Gastroesophageal sphincter (tissue), 4 donors: Measurements from ENCODE around the gene CDH13. TPM values are rescaled to one million over a fixed set of nuclear protein-coding genes. Genes with fewer than 3 reads are reported as not detected.

Experiments
- ATAC-seq: fragments of 150-250 bp; one replicate; pipeline ENCODE4 v1.9.1; 2016; ENCODE audit warnings: mild to moderate bottlenecking, moderate library complexity
- H3K27ac ChIP-seq, 4 donors: fragments of 200-600 bp; sonication (generic) in 3 of 4; 1 replicate in 3 of 4; 2 replicates in 1 of 4; pipeline ENCODE4 v1.5.1; 2016 to 2019
- H3K27me3 ChIP-seq: fragments of 200-600 bp; sonication (generic); one replicate; pipeline ENCODE4 v1.5.1; 2019
- H3K36me3 ChIP-seq, 2 donors: fragments of 200-600 bp; sonication (generic); one replicate each; pipeline ENCODE4 v1.5.1; 2019; ENCODE audit warnings: control low read depth in 1 of 2
- H3K4me1 ChIP-seq, 3 donors: fragments of 200-600 bp; sonication (generic); 1 replicate in 2 of 3; 2 replicates in 1 of 3; pipeline ENCODE4 v1.5.1; 2016 to 2019; ENCODE audit warnings: control low read depth in 2 of 3
- H3K4me3 ChIP-seq, 2 donors: fragments of 200-600 bp; sonication (generic); one replicate each; pipeline ENCODE4 v1.5.1; 2019; ENCODE audit warnings: mild to moderate bottlenecking in 1 of 2, moderate library complexity in 1 of 2
- H3K9me3 ChIP-seq, 3 donors: fragments of 200-600 bp; sonication (generic); one replicate each; pipeline ENCODE4 v1.5.1; 2017 to 2019; ENCODE audit warnings: control low read depth in 2 of 3
- EP300 ChIP-seq: sonication (generic); formaldehyde crosslinking; IDR thresholded peaks from one replicate; pipeline ENCODE4 v1.6.1; 2017; ENCODE audit warnings: antibody characterized with exemption, mild to moderate bottlenecking
- POLR2A ChIP-seq, 2 donors: fragments of 450-650 bp; IDR thresholded peaks; one replicate each; pipeline ENCODE4 v1.6.1; 2017; ENCODE audit warnings: antibody characterized with exemption in 2 of 2, mild to moderate bottlenecking in 2 of 2, moderate library complexity in 1 of 2
- POLR2AphosphoS5 ChIP-seq: sonication (generic); formaldehyde crosslinking; IDR thresholded peaks from one replicate; pipeline ENCODE4 v1.6.1; 2017; ENCODE audit warnings: antibody characterized with exemption
- WGBS, 2 donors: methylation state at CpG; one replicate each; pipeline ENCODE4 v1.1.5; 2018; ENCODE audit warnings: low coverage in 1 of 2; 5-methylcytosine and 5-hydroxymethylcytosine counted together
- total RNA-seq, 4 donors: library from RNA; depleted of rRNA; stranded (reverse); fragments of >200 nt; gene quantifications; one replicate each; pipeline ENCODE4 v1.1.0, GENCODE V29; 2016
- TF ChIP-seq, protein P1 (sequence below), 4 experiments: fragments of 200-600 bp in 2 of 4; fragments of 450-650 bp in 2 of 4; sonication (generic) in 1 of 4; IDR thresholded peaks; one replicate each; pipeline ENCODE4 v1.5.1; 2017 to 2019; ENCODE audit warnings: antibody characterized with exemption in 4 of 4, mild to moderate bottlenecking in 2 of 4, moderate library complexity in 2 of 4

CDH13 gene
- total RNA-seq, 4 donors from 2014 or later = 4.2 to 22.3 (median 11.4) TPM

DNA sequence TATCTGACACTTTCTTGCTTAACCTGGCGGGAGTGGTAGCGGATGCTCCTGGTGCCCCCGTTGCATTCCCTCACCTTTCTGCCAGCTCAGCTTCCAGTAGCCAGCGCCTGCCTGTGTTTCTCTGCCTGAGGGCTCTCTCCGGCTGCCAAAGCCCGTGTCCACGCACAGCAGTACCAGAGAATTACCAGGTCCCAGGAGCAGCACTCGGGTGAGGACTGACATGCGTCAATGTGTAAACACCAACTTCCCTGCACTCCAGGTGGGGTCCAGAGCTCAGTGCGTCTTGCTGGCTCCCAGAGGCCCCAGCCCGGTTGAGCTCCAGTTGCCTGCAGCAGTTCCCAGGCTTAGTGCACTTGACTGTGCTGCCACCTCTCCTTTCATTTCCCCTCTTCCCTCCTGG, 54.8 kb downstream of the CDH13 start:
- TF ChIP-seq EP300 = no peak
- TF ChIP-seq POLR2AphosphoS5 = no peak
- TF ChIP-seq POLR2A (IDR thresholded peaks at IDR 0.05) = no peak
- H3K4me1 ChIP-seq = no peaks in the 10 kb centered on the region
- no peak for ATAC-seq
- H3K27ac ChIP-seq = no peak overlapping the region
- H3K9me3 ChIP-seq = no peaks in the 10 kb centered on the region
- H3K36me3 ChIP-seq = no peaks in the 10 kb centered on the region
- no peak overlapping the region for H3K4me3 ChIP-seq
- no peaks in the 10 kb centered on the region for H3K27me3 ChIP-seq
- 70 to 80% methylated on average over 1 to 11 of the region's 11 CpGs for WGBS, 2 donors

DNA sequence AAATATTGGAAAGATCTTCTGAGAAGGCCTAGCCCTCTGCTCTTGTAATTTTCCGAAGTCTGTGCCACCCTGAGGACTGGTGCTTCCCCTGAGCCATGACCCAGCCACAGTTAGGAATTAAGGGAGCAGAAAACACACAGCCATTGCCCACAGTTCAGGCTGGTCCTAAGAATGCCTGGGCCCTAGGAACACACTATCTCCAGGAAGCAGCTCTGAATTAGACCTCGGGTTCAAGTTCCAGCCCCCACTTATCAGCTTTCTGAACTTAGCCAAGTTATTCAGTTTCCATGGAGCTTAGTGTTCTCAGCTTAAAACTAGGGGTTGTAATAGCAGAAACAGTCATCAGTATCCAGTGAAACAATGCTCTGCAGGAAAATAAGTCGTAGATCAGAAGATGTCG, 56.0 kb downstream of the CDH13 start:
- no peaks in the 10 kb centered on the region for H3K4me1 ChIP-seq
- WGBS, 2 donors = 69 to 93% methylated on average over 3 to 4 of the region's 4 CpGs
- H3K9me3 ChIP-seq = no peaks in the 10 kb centered on the region
- ATAC-seq = no peak
- TF ChIP-seq POLR2A (IDR thresholded peaks at IDR 0.05) (no peak), POLR2AphosphoS5 (no peak)
- no peaks in the 10 kb centered on the region for H3K27me3 ChIP-seq
- no peak overlapping the region for H3K27ac ChIP-seq
- no peak overlapping the region for H3K4me3 ChIP-seq
- no peaks in the 10 kb centered on the region for H3K36me3 ChIP-seq

DNA sequence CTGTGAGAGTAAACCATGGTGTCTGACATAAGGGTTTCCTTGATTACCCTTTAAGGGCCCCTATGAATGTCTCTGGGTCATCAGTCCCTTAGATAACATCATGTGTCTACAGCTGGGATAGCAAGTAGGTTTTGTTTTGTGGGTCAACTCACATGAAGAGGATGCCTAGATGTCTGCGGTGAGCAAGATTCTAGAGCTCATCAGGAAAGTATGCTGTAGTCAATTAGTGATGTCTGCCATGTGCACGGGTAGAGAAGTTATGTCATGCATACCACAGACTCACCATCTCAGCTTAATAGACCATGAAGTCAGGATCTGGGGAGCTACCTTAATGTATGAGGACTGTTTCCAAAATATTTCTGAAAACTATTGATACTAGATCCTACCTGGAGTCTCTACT, 57.5 kb downstream of the CDH13 start:
- H3K27me3 ChIP-seq = no peaks in the 10 kb centered on the region
- H3K27ac ChIP-seq = no peak overlapping the region
- TF ChIP-seq POLR2A (IDR thresholded peaks at IDR 0.05) (no peak), POLR2AphosphoS5 (no peak), EP300 (no peak)
- TF ChIP-seq, protein P1, sequence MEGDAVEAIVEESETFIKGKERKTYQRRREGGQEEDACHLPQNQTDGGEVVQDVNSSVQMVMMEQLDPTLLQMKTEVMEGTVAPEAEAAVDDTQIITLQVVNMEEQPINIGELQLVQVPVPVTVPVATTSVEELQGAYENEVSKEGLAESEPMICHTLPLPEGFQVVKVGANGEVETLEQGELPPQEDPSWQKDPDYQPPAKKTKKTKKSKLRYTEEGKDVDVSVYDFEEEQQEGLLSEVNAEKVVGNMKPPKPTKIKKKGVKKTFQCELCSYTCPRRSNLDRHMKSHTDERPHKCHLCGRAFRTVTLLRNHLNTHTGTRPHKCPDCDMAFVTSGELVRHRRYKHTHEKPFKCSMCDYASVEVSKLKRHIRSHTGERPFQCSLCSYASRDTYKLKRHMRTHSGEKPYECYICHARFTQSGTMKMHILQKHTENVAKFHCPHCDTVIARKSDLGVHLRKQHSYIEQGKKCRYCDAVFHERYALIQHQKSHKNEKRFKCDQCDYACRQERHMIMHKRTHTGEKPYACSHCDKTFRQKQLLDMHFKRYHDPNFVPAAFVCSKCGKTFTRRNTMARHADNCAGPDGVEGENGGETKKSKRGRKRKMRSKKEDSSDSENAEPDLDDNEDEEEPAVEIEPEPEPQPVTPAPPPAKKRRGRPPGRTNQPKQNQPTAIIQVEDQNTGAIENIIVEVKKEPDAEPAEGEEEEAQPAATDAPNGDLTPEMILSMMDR (IDR thresholded peaks at IDR 0.05) = no peak
- no peaks in the 10 kb centered on the region for H3K36me3 ChIP-seq
- 70 to 88% methylated on average over 2 of the region's 2 CpGs for WGBS, 2 donors
- no peak overlapping the region for H3K4me3 ChIP-seq
- no peaks in the 10 kb centered on the region for H3K4me1 ChIP-seq
- no peaks in the 10 kb centered on the region for H3K9me3 ChIP-seq
- ATAC-seq = no peak

DNA sequence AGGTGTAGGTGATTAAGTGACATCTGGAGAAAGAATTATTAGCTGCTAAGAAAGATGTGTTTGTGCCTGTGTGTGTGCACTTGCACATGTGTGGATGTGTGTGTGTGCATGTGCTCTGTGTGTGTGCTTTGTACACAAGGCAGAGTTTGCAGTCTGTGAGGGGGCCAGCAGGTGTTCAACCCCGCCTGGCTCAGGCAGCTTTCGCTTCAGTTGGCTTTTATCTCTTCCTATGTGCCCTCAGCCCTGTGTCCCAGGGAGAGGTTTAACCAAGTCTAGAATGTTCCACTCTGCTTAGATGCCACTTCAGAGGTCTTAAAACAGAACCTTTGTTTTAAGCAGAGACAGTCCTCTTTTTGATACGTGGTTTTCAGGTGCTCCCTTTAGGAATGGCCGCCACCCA, 58.8 kb downstream of the CDH13 start:
- 76 to 90% methylated on average over 2 to 3 of the region's 4 CpGs for WGBS, 2 donors

GRCh38 chr16:82694239-82694874, 67.6 kb downstream of the CDH13 start:
- Histone ChIP-seq H3K4me1 (peaks cover 0 to 10% (median 0%) of the 10 kb centered on the region in 3 donors), H3K9me3 (no peaks in the 10 kb centered on the region), H3K27ac (no peak overlapping the region), H3K4me3 (no peak overlapping the region), H3K36me3 (no peaks in the 10 kb centered on the region), H3K27me3 (no peaks in the 10 kb centered on the region)
- ATAC-seq = no peak
- TF ChIP-seq POLR2A (IDR thresholded peaks at IDR 0.05) = no peak
- TF ChIP-seq POLR2AphosphoS5 = no peak
- TF ChIP-seq, protein P1 (IDR thresholded peaks at IDR 0.05) = no peak
- TF ChIP-seq EP300 = no peak

More for the DNA sequence above, 58.8 kb downstream of the CDH13 start:
- H3K36me3 ChIP-seq = no peaks in the 10 kb centered on the region
- H3K4me1 ChIP-seq = no peaks in the 10 kb centered on the region
- no peak for ATAC-seq
- H3K9me3 ChIP-seq = no peaks in the 10 kb centered on the region
- no peak overlapping the region for H3K4me3 ChIP-seq
- TF ChIP-seq POLR2AphosphoS5 = no peak
- no peaks in the 10 kb centered on the region for H3K27me3 ChIP-seq
- no peak overlapping the region for H3K27ac ChIP-seq

DNA sequence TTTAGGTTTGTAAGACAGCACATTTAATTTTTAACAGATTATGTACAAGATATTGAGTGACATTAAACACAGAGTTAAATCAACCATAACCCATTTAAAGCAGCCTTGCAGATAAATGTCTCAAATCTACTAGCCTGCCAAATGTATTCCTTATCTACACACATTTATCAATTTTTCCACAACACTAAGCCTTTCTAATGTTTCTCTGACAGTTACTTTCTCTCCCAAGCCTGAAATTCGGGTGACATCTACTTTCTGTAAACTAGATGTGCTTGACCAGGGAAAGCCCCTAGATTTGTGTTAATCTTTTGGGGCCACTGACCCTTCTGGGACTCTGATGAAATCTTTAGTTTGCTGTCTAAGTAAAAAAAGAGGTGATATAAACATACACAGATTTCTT, 69.0 kb downstream of the CDH13 start:
- H3K36me3 ChIP-seq = no peaks in the 10 kb centered on the region
- no peak overlapping the region for H3K4me3 ChIP-seq
- ATAC-seq = no peak
- no peak overlapping the region for H3K27ac ChIP-seq
- WGBS, 2 donors = 29 to 67% methylated on average over 1 of the region's 1 CpG
- no peak for TF ChIP-seq POLR2AphosphoS5
- peaks cover 0 to 22% (median 0%) of the 10 kb centered on the region in 3 donors for H3K4me1 ChIP-seq
- no peaks in the 10 kb centered on the region for H3K9me3 ChIP-seq
- no peaks in the 10 kb centered on the region for H3K27me3 ChIP-seq

- ATAC-seq = no peak
- H3K4me3 ChIP-seq = no peak overlapping the region
- H3K4me1 ChIP-seq = peaks cover 0 to 29% (median 0%) of the 10 kb centered on the region in 3 donors
- H3K27ac ChIP-seq = peak overlapping the region in 3 of 4 donors; percentile 3 to 32 (median 15)
- H3K36me3 ChIP-seq = no peaks in the 10 kb centered on the region
- no peaks in the 10 kb centered on the region for H3K9me3 ChIP-seq
- WGBS, 2 donors = 40 to 81% methylated on average over 2 to 3 of the region's 3 CpGs
- no peaks in the 10 kb centered on the region for H3K27me3 ChIP-seq
- TF ChIP-seq POLR2AphosphoS5 (no peak), EP300 (no peak), POLR2A (IDR thresholded peaks at IDR 0.05) (no peak)
- TF ChIP-seq, protein P1 (IDR thresholded peaks at IDR 0.05) = no peak
These were observed 72.5 kb downstream of the CDH13 start for GRCh38 chr16:82699260-82699659.
